Measurements from ENCODE around the gene PRKCE. TPM values are rescaled to one million over a fixed set of nuclear protein-coding genes. Genes with fewer than 3 reads are reported as not detected.
A peak's percentile ranks its signal among the peaks of the same experiment; 100 is the strongest.

The PRKCE gene
- polyA plus RNA-seq, 1 of the 3 experiments (the other 2 are of a cell fraction): 16.3 TPM

DNA sequence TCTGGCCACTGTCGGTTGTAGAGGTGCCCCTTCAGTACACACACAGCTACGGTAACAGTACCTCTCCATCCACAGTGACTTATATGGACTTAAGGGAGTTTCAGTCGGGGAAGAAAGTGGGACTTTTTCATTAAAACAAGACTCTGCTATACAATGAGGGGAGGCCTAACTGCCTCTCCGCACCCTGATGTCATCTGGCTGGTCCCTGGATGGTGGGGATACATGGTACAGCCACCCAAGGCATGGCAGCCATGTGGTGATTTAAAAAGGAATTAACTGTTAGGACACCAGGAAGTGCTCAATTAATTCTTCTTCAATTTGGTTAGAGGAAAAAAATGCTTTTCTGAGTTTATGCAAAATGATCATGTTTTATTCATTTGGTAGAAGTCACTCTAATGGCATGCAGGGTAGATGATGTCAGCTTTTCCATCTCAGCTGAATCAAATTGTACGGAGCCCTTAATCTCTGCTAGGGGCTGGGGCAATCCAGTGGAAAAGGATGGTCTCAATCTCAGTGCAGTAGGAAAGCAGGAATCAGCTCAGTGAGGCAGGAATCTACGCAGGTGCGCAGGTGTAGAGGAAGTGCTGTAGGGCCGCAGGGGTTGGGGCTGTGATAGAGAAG lies 243.9 kb downstream of the PRKCE start:
- no peaks in the 10 kb centered on the region for H3K27me3 ChIP-seq (ENCODE audit: insufficient read depth)
- H3K4me2 ChIP-seq: peak overlapping the region; percentile 22; the same call in 1 of the 2 replicates
- no peak overlapping the region for H3K9ac ChIP-seq
- ChIA-PET POLR2A (no interaction called here), CTCF (interaction anchor here (1.0 kb wide), 1 partner anchor 251 kb away, joined by 3 read pairs; no protein-coding TSS in a partner anchor)
- H3K9me2 ChIP-seq: no peaks in the 10 kb centered on the region
- H3K4me3 ChIP-seq (ENCODE audit: low read depth in 2 of 2, low read length in 1 of 2): no peak overlapping the region
- no peaks in the 10 kb centered on the region for H3K36me3 ChIP-seq (replicated peaks in 1 of 2; ENCODE audit: control insufficient read depth in 1 of 2, insufficient read depth in 2 of 2, low read length in 1 of 2)
- H3K9me3 ChIP-seq: no peaks in the 10 kb centered on the region
- no peaks in the 10 kb centered on the region for H4K20me1 ChIP-seq (ENCODE audit: insufficient read depth)
- no peaks in the 10 kb centered on the region for H3K79me2 ChIP-seq (ENCODE audit: insufficient read depth)
- H3K4me1 ChIP-seq (ENCODE audit: control insufficient read depth in 1 of 2, insufficient read depth in 2 of 2, low read depth in 1 of 2, low read length in 1 of 2): peaks cover 11 to 21% of the 10 kb centered on the region in 2 experiments; a peak in 2 of 4 replicates
- TF ChIP-seq, protein P1, sequence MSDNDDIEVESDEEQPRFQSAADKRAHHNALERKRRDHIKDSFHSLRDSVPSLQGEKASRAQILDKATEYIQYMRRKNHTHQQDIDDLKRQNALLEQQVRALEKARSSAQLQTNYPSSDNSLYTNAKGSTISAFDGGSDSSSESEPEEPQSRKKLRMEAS (IDR thresholded peaks at IDR 0.05; ENCODE audit: low read depth): peak; percentile 48; the same call in 1 of the 2 replicates
- TF ChIP-seq SMC3 (IDR thresholded peaks at IDR 0.05; ENCODE audit: low read depth, low read length) (no peak), FOSL2 (IDR thresholded peaks at IDR 0.05; ENCODE audit: borderline replicate concordance, low read depth) (peak; percentile 58; the same call in 1 of the 2 replicates), TCF12 (IDR thresholded peaks at IDR 0.05) (peak; percentile 41; the same call in 1 of the 2 replicates), RFX5 (IDR thresholded peaks at IDR 0.05; ENCODE audit: low read length) (no peak), ELF1 (IDR thresholded peaks at IDR 0.05) (no peak), RCOR1 (IDR thresholded peaks at IDR 0.05; ENCODE audit: low read length) (no peak), NFIC (IDR thresholded peaks at IDR 0.05; ENCODE audit: borderline replicate concordance) (no peak), RAD21 (IDR thresholded peaks at IDR 0.05; ENCODE audit: low read length) (no peak), JUND (IDR thresholded peaks at IDR 0.05) (peak; percentile 36; the same call in 1 of the 2 replicates)
- TF ChIP-seq, protein P2, sequence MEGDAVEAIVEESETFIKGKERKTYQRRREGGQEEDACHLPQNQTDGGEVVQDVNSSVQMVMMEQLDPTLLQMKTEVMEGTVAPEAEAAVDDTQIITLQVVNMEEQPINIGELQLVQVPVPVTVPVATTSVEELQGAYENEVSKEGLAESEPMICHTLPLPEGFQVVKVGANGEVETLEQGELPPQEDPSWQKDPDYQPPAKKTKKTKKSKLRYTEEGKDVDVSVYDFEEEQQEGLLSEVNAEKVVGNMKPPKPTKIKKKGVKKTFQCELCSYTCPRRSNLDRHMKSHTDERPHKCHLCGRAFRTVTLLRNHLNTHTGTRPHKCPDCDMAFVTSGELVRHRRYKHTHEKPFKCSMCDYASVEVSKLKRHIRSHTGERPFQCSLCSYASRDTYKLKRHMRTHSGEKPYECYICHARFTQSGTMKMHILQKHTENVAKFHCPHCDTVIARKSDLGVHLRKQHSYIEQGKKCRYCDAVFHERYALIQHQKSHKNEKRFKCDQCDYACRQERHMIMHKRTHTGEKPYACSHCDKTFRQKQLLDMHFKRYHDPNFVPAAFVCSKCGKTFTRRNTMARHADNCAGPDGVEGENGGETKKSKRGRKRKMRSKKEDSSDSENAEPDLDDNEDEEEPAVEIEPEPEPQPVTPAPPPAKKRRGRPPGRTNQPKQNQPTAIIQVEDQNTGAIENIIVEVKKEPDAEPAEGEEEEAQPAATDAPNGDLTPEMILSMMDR (IDR thresholded peaks at IDR 0.05): no peak
- TF ChIP-seq, protein P3, sequence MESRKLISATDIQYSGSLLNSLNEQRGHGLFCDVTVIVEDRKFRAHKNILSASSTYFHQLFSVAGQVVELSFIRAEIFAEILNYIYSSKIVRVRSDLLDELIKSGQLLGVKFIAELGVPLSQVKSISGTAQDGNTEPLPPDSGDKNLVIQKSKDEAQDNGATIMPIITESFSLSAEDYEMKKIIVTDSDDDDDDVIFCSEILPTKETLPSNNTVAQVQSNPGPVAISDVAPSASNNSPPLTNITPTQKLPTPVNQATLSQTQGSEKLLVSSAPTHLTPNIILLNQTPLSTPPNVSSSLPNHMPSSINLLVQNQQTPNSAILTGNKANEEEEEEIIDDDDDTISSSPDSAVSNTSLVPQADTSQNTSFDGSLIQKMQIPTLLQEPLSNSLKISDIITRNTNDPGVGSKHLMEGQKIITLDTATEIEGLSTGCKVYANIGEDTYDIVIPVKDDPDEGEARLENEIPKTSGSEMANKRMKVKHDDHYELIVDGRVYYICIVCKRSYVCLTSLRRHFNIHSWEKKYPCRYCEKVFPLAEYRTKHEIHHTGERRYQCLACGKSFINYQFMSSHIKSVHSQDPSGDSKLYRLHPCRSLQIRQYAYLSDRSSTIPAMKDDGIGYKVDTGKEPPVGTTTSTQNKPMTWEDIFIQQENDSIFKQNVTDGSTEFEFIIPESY (IDR thresholded peaks at IDR 0.05; ENCODE audit: borderline replicate concordance, low read depth): no peak
- no peak for DNase-seq
- no peaks in the 10 kb centered on the region for H3F3A ChIP-seq (replicated peaks; ENCODE audit: insufficient read depth)
- H3K27ac ChIP-seq (ENCODE audit: low read depth in 2 of 2, low read length in 1 of 2): peak overlapping the region in 1 of 2 experiments; percentile 51; a peak in 2 of 4 replicates
- WGBS (ENCODE audit: low lambda C conversion rate): 90% methylated on average over 8 of the region's 8 CpGs
- H2AFZ ChIP-seq (ENCODE audit: low read depth): no peak overlapping the region

DNA sequence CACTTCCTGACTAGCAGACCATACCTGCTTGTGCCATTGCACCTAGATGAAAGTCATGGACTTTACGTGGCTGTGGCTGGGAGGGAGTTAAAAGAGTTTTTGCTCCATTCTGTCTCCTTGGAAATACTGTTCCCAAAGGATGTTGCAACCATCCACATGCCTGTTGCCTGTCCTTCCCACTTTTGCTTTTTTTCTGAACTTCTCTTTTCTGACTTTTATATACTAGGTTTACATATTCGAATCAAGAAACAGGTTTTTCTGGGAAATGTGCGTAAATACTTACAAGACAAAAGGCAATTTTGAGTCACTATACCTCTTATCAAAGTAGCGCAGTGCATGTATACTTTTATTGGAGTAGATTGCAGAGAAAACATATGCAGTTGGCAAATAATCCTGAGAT lies 244.8 kb downstream of the PRKCE start:
- Histone ChIP-seq H2AFZ (ENCODE audit: low read depth) (no peak overlapping the region), H3K9ac (no peak overlapping the region), H3K27ac (ENCODE audit: low read depth in 2 of 2, low read length in 1 of 2) (no peak overlapping the region), H3K9me3 (no peaks in the 10 kb centered on the region), H3K27me3 (ENCODE audit: insufficient read depth) (no peaks in the 10 kb centered on the region), H4K20me1 (ENCODE audit: insufficient read depth) (no peaks in the 10 kb centered on the region), H3K4me1 (ENCODE audit: control insufficient read depth in 1 of 2, insufficient read depth in 2 of 2, low read depth in 1 of 2, low read length in 1 of 2) (peaks cover 11 to 21% of the 10 kb centered on the region in 2 experiments; a peak in 2 of 4 replicates), H3K4me2 (no peak overlapping the region), H3F3A (replicated peaks; ENCODE audit: insufficient read depth) (no peaks in the 10 kb centered on the region), H3K79me2 (ENCODE audit: insufficient read depth) (no peaks in the 10 kb centered on the region), H3K4me3 (ENCODE audit: low read depth in 2 of 2, low read length in 1 of 2) (no peak overlapping the region), H3K9me2 (no peaks in the 10 kb centered on the region), H3K36me3 (replicated peaks in 1 of 2; ENCODE audit: control insufficient read depth in 1 of 2, insufficient read depth in 2 of 2, low read length in 1 of 2) (no peaks in the 10 kb centered on the region)
- TF ChIP-seq POLR2AphosphoS5 (IDR thresholded peaks at IDR 0.05; ENCODE audit: low read depth, low read length) (no peak), CHD2 (IDR thresholded peaks at IDR 0.05; ENCODE audit: low read length, partially characterized antibody) (no peak), TAF1 (IDR thresholded peaks at IDR 0.05; ENCODE audit: borderline replicate concordance, low read depth, low read length) (no peak), TEAD4 (IDR thresholded peaks at IDR 0.05; ENCODE audit: borderline replicate concordance, insufficient read depth) (no peak), JUND (IDR thresholded peaks at IDR 0.05) (no peak), ELF1 (IDR thresholded peaks at IDR 0.05) (no peak), RAD21 (IDR thresholded peaks at IDR 0.05; ENCODE audit: low read length) (no peak), FOSL2 (IDR thresholded peaks at IDR 0.05; ENCODE audit: borderline replicate concordance, low read depth) (no peak), FOXJ3 (CRISPR knock-in tag; IDR thresholded peaks at IDR 0.05) (no peak), SMC3 (IDR thresholded peaks at IDR 0.05; ENCODE audit: low read depth, low read length) (no peak), RFX5 (IDR thresholded peaks at IDR 0.05; ENCODE audit: low read length) (no peak), MEF2A (IDR thresholded peaks at IDR 0.05; ENCODE audit: borderline replicate concordance, low read depth) (no peak), TCF12 (IDR thresholded peaks at IDR 0.05) (no peak), NFIC (IDR thresholded peaks at IDR 0.05; ENCODE audit: borderline replicate concordance) (no peak), FOXM1 (IDR thresholded peaks at IDR 0.05; ENCODE audit: low read depth) (no peak)
- TF ChIP-seq, protein P4, sequence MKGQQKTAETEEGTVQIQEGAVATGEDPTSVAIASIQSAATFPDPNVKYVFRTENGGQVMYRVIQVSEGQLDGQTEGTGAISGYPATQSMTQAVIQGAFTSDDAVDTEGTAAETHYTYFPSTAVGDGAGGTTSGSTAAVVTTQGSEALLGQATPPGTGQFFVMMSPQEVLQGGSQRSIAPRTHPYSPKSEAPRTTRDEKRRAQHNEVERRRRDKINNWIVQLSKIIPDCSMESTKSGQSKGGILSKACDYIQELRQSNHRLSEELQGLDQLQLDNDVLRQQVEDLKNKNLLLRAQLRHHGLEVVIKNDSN (IDR thresholded peaks at IDR 0.05; ENCODE audit: borderline replicate concordance, low read depth): no peak
- TF ChIP-seq, protein P1 (IDR thresholded peaks at IDR 0.05; ENCODE audit: low read depth): no peak
- DNase-seq: no peak
- 97% methylated on average over 4 of the region's 4 CpGs for WGBS (ENCODE audit: low lambda C conversion rate)
- ChIA-PET POLR2A (no interaction called here), CTCF (interaction anchor here (0.9 kb wide), 1 partner anchor 10 kb away, joined by 3 read pairs; no protein-coding TSS in a partner anchor)

Measured in SK-N-SH (cell line).